Spleen (tissue), 7 donors: ENCODE data around the gene XIRP1.
A peak's percentile ranks its signal among the peaks of the same experiment; 100 is the strongest.

Source experiments
- CTCF ChIP-seq, 11 experiments: fragments of 200-600 bp in 7 of 11; fragments of 450-650 bp in 4 of 11; sonication (generic) in 4 of 11; IDR thresholded peaks in 8 of 11; conservative IDR thresholded peaks in 3 of 11; 1 replicate in 7 of 11; 2 replicates in 4 of 11; pipeline versions ENCODE4 v1.4.0 to v1.8.0; 2016 to 2021; ENCODE audit warnings: antibody characterized with exemption in 11 of 11, inconsistent platforms in 4 of 11, mild to moderate bottlenecking in 1 of 11
- POLR2A ChIP-seq, 3 donors: fragments of 450-650 bp; IDR thresholded peaks; one replicate each; pipeline ENCODE4 v1.5.1; 2017; ENCODE audit warnings: antibody characterized with exemption in 3 of 3, mild to moderate bottlenecking in 1 of 3
- POLR2AphosphoS5 ChIP-seq, 3 donors: sonication (generic); formaldehyde crosslinking; IDR thresholded peaks; one replicate each; pipeline ENCODE4 v1.5.1; 2017; ENCODE audit warnings: antibody characterized with exemption in 3 of 3
- donor health status: DM: no; HTN: no; CAD: no; lungs with moderate emphysema.
- donor health status: DM: no; HTN: no; CAD: no.
- donor health status: DM: no; HTN: no; CAD: no.

GRCh38 chr3:39153977-39154279 lies 38.5 kb downstream of the XIRP1 start:
- TF ChIP-seq CTCF (IDR thresholded peaks at IDR 0.05 in 8 of 11, conservative IDR thresholded peaks at IDR 0.05 in 3 of 11) (peak in 1 of 11 experiments; percentile 8), POLR2AphosphoS5 (IDR thresholded peaks at IDR 0.05) (no peak), POLR2A (IDR thresholded peaks at IDR 0.05) (no peak)
